ENCODE data around the gene FBH1.
"Not testable (repeated sequence)": the region's sequence is repeated elsewhere in the genome, so short reads cannot be mapped to it uniquely, and the experiment has no call there.

The FBH1 gene
- 72.0 to 98.4 (median 86.5) reads per million in 3 donors for total RNA-seq

DNA sequence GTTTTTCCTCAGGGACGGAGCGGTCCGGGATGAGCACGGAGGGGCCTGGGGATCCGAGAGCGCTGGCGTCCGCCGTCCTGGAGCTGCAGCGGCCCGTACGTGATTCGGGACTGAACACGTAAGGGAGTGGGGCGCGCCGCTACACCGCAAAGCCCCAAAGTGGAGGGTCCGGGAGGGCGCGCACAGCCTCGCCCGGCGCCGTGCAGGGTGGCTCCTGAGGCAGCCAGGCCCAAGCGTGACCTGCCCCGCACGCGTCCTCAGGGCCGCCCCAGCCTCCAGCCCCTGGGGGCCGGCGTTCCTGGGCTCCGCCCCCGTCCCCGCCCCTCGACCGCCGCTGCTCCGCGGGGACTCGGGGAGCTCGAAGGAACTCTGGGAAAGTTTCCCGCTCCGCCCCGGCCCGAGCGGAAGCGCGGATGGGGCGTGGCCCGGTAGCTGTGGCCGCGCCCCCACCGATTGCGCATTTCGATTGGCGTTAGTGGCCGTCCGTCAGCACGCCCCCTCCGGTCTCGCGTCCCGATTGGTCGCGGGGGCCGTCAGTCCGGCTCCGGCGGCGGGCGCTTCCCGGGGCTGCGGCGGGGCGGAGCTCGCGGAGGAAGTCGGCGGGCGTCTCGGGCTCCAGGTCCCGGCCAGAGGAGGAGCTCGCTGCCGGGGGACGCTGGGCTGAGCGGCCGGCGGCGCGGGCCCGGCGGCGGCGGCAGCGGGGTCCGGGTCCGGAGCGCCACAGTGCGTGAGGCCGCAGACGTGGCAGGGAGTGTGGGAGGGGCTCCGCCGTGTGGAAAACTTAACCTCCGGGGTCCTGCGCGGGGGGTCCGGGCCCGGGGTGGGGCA, at the start of gene FBH1, which contains the start of gene ANKRD16:
FBH1 (plus strand) TSS at position 620 of the 828 bp plus-strand sequence; CDS start at position 723, 103 bp downstream.
ANKRD16 (minus strand) TSS at position 270 of the 828 bp plus-strand sequence. CDS start 539 bp downstream, outside the sequence.
- peak; percentile 95 to 97 (median 96) for DNase-seq
- H3K36me3 ChIP-seq (ENCODE audit: control insufficient read depth, insufficient read depth, low read length) = peaks cover 9% of the 10 kb centered on the region
- H3K27me3 ChIP-seq (replicated peaks; ENCODE audit: control insufficient read depth, insufficient read depth, low read length, poor library complexity, severe bottlenecking) = no peaks in the 10 kb centered on the region
- H3K4me3 ChIP-seq (ENCODE audit: insufficient read depth, low read depth, low read length, poor library complexity, severe bottlenecking) = peak within 1 kb of the TSS; percentile 84
- peak within 1 kb of the TSS; percentile 76 for H3K27ac ChIP-seq (ENCODE audit: insufficient read depth, low read length, poor library complexity, severe bottlenecking)
- no peaks in the 10 kb centered on the region for H3K9me3 ChIP-seq (ENCODE audit: control insufficient read depth, low read length)
- H3K4me1 ChIP-seq (ENCODE audit: control insufficient read depth, insufficient read depth, low read length, poor library complexity, severe bottlenecking) = peaks cover 12% of the 10 kb centered on the region

DNA sequence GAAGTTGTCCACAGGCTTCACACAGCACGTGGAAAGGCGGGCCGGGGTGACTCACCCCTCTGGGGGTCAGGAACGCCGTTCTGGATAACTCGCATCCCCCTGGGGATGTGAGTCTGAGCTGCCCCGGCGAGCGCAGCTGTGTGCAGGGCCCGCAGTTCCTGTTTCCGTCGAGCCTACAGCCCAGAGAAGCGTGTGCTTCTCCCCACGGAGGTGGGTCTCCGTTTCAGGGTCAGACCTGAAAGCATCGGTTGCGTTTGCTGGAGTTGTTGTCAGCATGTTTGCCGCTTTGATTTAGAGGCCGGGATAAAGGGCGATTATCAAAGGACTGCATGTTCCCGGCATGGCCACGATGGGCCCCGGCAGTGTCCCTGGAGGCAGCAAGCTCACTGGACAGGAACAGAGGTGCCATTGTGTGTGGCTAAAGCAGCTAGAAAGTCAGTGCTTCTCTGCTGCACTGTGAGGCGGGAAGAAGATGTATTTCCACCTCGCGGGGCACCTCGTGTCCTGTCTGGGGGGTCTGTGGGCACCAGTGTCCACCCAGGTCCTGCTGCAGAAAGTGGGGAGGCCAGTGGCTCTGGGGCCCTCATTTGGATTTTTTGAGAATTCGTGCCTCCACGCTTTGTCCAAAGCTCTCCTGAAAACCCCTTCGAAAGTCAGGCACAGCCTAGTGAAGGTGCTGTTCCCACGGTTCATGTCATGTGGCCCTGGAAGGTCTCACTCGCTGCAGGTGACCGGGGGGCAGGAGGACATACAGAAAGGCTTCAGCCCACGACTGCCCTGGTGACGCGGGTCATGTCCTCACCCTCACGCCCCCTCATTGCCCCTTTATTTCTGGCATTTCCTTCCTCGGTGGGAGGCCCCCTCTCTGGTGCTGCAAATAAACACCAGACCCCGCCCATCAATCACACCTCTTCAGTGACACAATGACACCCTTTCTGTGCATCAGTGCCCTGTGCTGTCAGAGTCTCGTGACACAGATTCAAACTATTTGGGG, 49.4 kb upstream of the FBH1 start:
- DNase-seq = no peak
- no peaks in the 10 kb centered on the region for H3K27me3 ChIP-seq (replicated peaks; ENCODE audit: control insufficient read depth, insufficient read depth, low read length, poor library complexity, severe bottlenecking)
- no peaks in the 10 kb centered on the region for H3K36me3 ChIP-seq (ENCODE audit: control insufficient read depth, insufficient read depth, low read length)
- H3K4me1 ChIP-seq (ENCODE audit: control insufficient read depth, insufficient read depth, low read length, poor library complexity, severe bottlenecking) = no peaks in the 10 kb centered on the region
- no peaks in the 10 kb centered on the region for H3K9me3 ChIP-seq (ENCODE audit: control insufficient read depth, low read length)
- H3K4me3 ChIP-seq (ENCODE audit: insufficient read depth, low read depth, low read length, poor library complexity, severe bottlenecking) = no peak overlapping the region
- no peak overlapping the region for H3K27ac ChIP-seq (ENCODE audit: insufficient read depth, low read length, poor library complexity, severe bottlenecking)

DNA sequence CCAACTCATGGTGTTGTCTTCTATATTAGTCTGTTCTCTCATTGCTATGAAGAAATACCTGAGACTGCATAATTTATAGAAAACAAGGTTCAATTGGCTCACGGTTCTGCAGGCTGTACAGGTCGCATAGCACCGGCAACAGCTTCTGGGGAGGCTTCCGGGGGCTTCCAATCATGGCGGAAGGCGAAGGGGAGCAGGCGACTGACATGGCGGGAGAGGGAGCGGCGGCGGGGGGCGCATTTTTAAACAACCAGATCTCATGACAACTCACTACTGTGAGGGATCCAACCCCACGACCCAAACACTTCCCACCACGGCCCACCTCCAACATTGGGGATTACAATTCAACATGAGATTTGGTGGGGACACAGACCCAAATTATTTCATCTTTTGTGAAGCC, 48.1 kb upstream of the FBH1 start:
- Histone ChIP-seq H3K9me3 (ENCODE audit: control insufficient read depth, low read length) (no peaks in the 10 kb centered on the region), H3K36me3 (ENCODE audit: control insufficient read depth, insufficient read depth, low read length) (no peaks in the 10 kb centered on the region), H3K27ac (ENCODE audit: insufficient read depth, low read length, poor library complexity, severe bottlenecking) (no peak overlapping the region), H3K4me3 (ENCODE audit: insufficient read depth, low read depth, low read length, poor library complexity, severe bottlenecking) (no peak overlapping the region), H3K27me3 (replicated peaks; ENCODE audit: control insufficient read depth, insufficient read depth, low read length, poor library complexity, severe bottlenecking) (no peaks in the 10 kb centered on the region), H3K4me1 (ENCODE audit: control insufficient read depth, insufficient read depth, low read length, poor library complexity, severe bottlenecking) (no peaks in the 10 kb centered on the region)
- no peak for DNase-seq

DNA sequence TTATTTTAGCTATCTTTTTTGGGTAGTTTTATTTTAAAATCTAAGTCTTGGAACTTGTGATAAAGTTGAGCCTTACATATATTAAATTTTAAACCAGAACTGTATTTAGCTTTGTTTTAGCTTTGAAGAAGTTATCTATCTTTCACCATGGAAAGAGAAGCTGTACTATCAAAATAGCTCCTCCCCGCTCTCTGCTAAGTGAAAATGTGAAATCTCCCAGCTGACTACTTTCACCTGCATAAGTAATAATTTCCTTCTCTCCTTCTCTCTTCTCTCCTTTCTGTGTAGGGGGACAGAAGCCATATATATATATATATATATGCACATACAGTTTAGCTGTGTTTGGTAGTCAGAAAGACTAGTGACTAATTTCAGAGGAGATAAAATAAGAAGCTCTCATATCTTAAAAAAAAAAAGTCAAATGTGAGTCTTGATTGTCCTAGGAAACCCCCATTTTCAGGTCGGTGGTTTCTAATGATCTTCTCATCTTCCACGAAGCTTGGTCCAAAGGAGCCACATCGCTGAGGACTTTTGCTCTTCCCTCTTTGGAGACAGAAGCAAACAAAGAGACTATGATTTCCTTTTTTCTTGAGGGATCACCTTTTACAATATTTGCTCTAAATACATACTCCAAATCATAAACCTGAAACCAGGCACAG, 46.2 kb upstream of the FBH1 start:
- H3K4me3 ChIP-seq (ENCODE audit: insufficient read depth, low read depth, low read length, poor library complexity, severe bottlenecking) = no peak overlapping the region
- DNase-seq = no peak
- no peak overlapping the region for H3K27ac ChIP-seq (ENCODE audit: insufficient read depth, low read length, poor library complexity, severe bottlenecking)
- no peaks in the 10 kb centered on the region for H3K27me3 ChIP-seq (replicated peaks; ENCODE audit: control insufficient read depth, insufficient read depth, low read length, poor library complexity, severe bottlenecking)
- no peaks in the 10 kb centered on the region for H3K9me3 ChIP-seq (ENCODE audit: control insufficient read depth, low read length)
- no peaks in the 10 kb centered on the region for H3K36me3 ChIP-seq (ENCODE audit: control insufficient read depth, insufficient read depth, low read length)
- no peaks in the 10 kb centered on the region for H3K4me1 ChIP-seq (ENCODE audit: control insufficient read depth, insufficient read depth, low read length, poor library complexity, severe bottlenecking)

DNA sequence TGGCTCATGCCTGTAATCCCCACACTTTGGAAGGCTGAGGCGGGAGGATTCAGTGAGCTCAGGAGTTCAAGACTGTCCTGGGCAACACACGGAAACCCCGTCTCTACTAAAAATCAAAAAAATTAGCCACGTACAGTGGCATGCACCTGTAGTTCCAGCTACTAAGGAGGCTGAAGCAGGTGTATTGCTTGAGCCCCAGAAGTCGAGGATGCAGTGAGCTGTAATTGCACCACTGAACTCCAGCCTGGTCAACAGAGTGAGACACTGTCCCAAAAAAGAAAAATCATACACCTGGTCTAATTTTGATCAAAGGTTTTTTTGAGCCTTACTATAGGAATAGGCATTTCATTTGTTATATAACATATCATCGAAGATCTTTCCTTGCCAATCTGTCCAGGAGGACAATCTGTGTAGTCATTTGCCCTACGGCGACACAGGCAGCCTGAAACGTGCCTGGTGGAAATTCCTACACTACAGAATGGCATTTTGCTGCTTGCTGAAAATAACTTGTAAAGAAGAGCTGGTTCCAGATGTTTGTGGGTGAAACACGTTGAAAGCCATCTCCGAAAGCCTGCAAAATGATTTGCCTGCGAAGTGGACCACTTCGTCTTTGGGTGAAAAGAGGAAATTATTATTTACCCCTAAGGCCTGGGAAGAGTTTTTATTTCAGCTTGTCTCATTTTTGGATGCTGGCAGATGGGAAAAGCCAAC, 45.5 kb upstream of the FBH1 start:
- H3K4me1 ChIP-seq (ENCODE audit: control insufficient read depth, insufficient read depth, low read length, poor library complexity, severe bottlenecking) = no peaks in the 10 kb centered on the region
- no peaks in the 10 kb centered on the region for H3K9me3 ChIP-seq (ENCODE audit: control insufficient read depth, low read length)
- H3K4me3 ChIP-seq (ENCODE audit: insufficient read depth, low read depth, low read length, poor library complexity, severe bottlenecking) = no peak overlapping the region
- H3K27me3 ChIP-seq (replicated peaks; ENCODE audit: control insufficient read depth, insufficient read depth, low read length, poor library complexity, severe bottlenecking) = no peaks in the 10 kb centered on the region
- DNase-seq = no peak
- no peak overlapping the region for H3K27ac ChIP-seq (ENCODE audit: insufficient read depth, low read length, poor library complexity, severe bottlenecking)
- no peaks in the 10 kb centered on the region for H3K36me3 ChIP-seq (ENCODE audit: control insufficient read depth, insufficient read depth, low read length)

DNA sequence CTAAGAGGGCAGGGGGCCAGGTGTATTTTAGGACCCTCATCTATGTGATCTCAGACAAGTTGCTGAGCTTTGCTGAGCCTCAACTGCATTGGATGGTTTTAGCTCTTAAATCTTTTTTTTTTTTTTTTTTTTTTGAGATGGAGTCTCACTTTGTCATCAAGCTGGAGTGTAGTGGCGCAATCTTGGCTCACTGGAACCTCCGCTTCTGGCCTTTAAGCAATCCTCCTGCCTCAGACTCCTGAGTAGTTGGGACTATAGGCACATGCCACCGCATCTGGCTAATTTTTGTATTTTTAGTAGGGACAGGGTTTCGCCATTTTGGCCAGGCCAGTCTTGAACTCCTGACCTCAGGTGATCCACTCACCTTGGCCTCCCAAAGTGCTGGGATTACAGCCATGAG, 43.4 kb upstream of the FBH1 start:
- not testable (repeated sequence) for DNase-seq; H3K36me3 ChIP-seq (ENCODE audit: control insufficient read depth, insufficient read depth, low read length); H3K27ac ChIP-seq (ENCODE audit: insufficient read depth, low read length, poor library complexity, severe bottlenecking); H3K4me1 ChIP-seq (ENCODE audit: control insufficient read depth, insufficient read depth, low read length, poor library complexity, severe bottlenecking); H3K4me3 ChIP-seq (ENCODE audit: insufficient read depth, low read depth, low read length, poor library complexity, severe bottlenecking); H3K9me3 ChIP-seq (ENCODE audit: control insufficient read depth, low read length); H3K27me3 ChIP-seq (replicated peaks; ENCODE audit: control insufficient read depth, insufficient read depth, low read length, poor library complexity, severe bottlenecking)

DNA sequence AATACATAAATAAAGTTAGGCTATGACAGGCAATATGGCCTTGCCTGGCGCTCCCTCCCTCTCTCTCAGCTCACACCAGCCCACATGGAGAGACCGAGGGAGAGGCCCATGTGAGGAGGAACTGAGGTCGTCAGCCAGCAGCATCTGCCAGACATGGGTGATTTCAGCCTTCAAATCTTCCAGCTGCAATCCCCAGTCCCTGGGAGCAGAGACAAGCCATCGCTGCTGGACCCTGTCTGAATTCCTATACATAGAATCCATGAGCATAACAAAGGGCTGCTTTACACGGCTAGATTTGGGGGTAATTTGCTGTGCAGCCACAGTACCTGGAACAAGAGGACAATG, 35.9 kb upstream of the FBH1 start:
- Histone ChIP-seq H3K9me3 (ENCODE audit: control insufficient read depth, low read length) (no peaks in the 10 kb centered on the region), H3K27ac (ENCODE audit: insufficient read depth, low read length, poor library complexity, severe bottlenecking) (no peak overlapping the region), H3K36me3 (ENCODE audit: control insufficient read depth, insufficient read depth, low read length) (no peaks in the 10 kb centered on the region), H3K4me3 (ENCODE audit: insufficient read depth, low read depth, low read length, poor library complexity, severe bottlenecking) (no peak overlapping the region), H3K4me1 (ENCODE audit: control insufficient read depth, insufficient read depth, low read length, poor library complexity, severe bottlenecking) (no peaks in the 10 kb centered on the region), H3K27me3 (replicated peaks; ENCODE audit: control insufficient read depth, insufficient read depth, low read length, poor library complexity, severe bottlenecking) (no peaks in the 10 kb centered on the region)
- DNase-seq = no peak

DNA sequence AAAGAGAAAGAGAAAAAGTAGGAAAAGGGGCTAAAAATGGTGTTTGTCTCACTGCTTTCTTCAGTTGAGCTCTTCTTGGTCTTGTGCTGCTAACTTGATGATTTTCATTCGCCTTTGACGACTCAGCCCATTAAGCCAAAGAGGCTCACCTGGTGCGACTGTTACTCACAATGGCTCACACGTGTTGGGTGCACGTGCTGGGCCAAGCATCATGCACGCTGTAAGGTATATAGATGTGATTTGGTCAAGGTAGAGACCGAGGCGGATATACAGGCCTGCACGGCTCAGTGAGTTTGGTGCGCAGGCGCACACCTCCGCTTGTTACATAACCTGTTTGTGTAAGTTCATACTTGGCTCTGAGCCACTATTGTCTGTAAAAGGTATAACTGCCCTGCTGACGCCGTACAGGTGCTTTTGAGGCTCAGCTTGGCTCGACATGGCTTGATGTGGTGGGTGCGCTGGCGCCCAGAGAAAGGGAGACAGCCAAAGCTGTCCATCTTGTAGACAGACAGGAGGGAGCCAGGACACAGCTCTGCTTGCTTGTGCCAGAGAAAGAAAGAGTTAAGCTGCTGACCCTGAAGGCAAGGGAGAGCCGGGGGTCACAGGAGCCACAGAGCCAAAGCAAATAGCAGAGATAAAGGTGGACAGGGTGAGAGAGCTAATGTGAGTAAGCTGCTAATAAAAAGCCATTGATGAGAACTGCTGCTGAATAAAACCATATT, 33.9 kb upstream of the FBH1 start:
- H3K27me3 ChIP-seq (replicated peaks; ENCODE audit: control insufficient read depth, insufficient read depth, low read length, poor library complexity, severe bottlenecking) = no peaks in the 10 kb centered on the region
- H3K4me3 ChIP-seq (ENCODE audit: insufficient read depth, low read depth, low read length, poor library complexity, severe bottlenecking) = no peak overlapping the region
- no peak for DNase-seq
- no peaks in the 10 kb centered on the region for H3K4me1 ChIP-seq (ENCODE audit: control insufficient read depth, insufficient read depth, low read length, poor library complexity, severe bottlenecking)
- no peaks in the 10 kb centered on the region for H3K36me3 ChIP-seq (ENCODE audit: control insufficient read depth, insufficient read depth, low read length)
- H3K27ac ChIP-seq (ENCODE audit: insufficient read depth, low read length, poor library complexity, severe bottlenecking) = no peak overlapping the region
- H3K9me3 ChIP-seq (ENCODE audit: control insufficient read depth, low read length) = no peaks in the 10 kb centered on the region

DNA sequence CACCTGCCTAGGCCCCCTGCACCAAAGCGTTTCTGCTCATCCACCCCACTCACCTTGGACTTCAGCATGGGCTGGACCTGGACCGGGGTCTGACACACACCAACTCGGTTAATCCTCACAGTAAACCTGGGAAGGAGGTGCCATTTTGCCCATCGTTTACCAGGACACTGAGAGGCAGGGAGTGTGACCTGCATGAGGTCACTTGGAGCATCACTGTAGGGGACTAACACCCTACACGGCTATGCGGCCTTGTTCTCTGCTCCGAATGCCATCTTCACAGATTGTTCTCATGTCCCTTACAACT, 33.4 kb upstream of the FBH1 start:
- Histone ChIP-seq H3K4me3 (ENCODE audit: insufficient read depth, low read depth, low read length, poor library complexity, severe bottlenecking) (no peak overlapping the region), H3K27me3 (replicated peaks; ENCODE audit: control insufficient read depth, insufficient read depth, low read length, poor library complexity, severe bottlenecking) (no peaks in the 10 kb centered on the region), H3K9me3 (ENCODE audit: control insufficient read depth, low read length) (no peaks in the 10 kb centered on the region), H3K36me3 (ENCODE audit: control insufficient read depth, insufficient read depth, low read length) (no peaks in the 10 kb centered on the region), H3K27ac (ENCODE audit: insufficient read depth, low read length, poor library complexity, severe bottlenecking) (no peak overlapping the region), H3K4me1 (ENCODE audit: control insufficient read depth, insufficient read depth, low read length, poor library complexity, severe bottlenecking) (no peaks in the 10 kb centered on the region)
- DNase-seq = no peak
